ENCODE results near the gene IL36RN. TPM values are rescaled to one million over a fixed set of nuclear protein-coding genes. Genes with fewer than 3 reads are reported as not detected.

The IL36RN gene
- total RNA-seq, 1 donor from 2014 or later: not detected

GRCh38 chr2:113060396-113060795 lies 1.4 kb downstream of the IL36RN start:
- H3K4me3 Mint-ChIP-seq (ENCODE audit: low read depth): no peak overlapping the region
- H3K4me1 Mint-ChIP-seq (ENCODE audit: low read depth): peaks cover 3% of the 10 kb centered on the region
- peaks cover 16% of the 10 kb centered on the region for H3K27me3 Mint-ChIP-seq
- DNase-seq (ENCODE audit: low spot score, unreplicated experiment): no peak
- H3K9me3 Mint-ChIP-seq (ENCODE audit: low read depth): peaks cover 9% of the 10 kb centered on the region
- H3K27ac Mint-ChIP-seq: no peak overlapping the region
- TF ChIP-seq CTCF (IDR thresholded peaks at IDR 0.05; ENCODE audit: unreplicated experiment): no peak
- no peaks in the 10 kb centered on the region for H3K36me3 Mint-ChIP-seq (ENCODE audit: insufficient read depth)

- peaks cover 16% of the 10 kb centered on the region for H3K27me3 Mint-ChIP-seq
These were observed 1.8 kb downstream of the IL36RN start for GRCh38 chr2:113060796-113061195.

GRCh38 chr2:113061241-113061640 lies 2.2 kb downstream of the IL36RN start:
- Mint-ChIP-seq H3K4me3 (ENCODE audit: low read depth) (no peak overlapping the region), H3K9me3 (ENCODE audit: low read depth) (peaks cover 5% of the 10 kb centered on the region), H3K27me3 (peaks cover 15% of the 10 kb centered on the region), H3K4me1 (ENCODE audit: low read depth) (peaks cover 3% of the 10 kb centered on the region), H3K27ac (no peak overlapping the region), H3K36me3 (ENCODE audit: insufficient read depth) (no peaks in the 10 kb centered on the region)
- no peak for TF ChIP-seq CTCF (IDR thresholded peaks at IDR 0.05; ENCODE audit: unreplicated experiment)
- DNase-seq (ENCODE audit: low spot score, unreplicated experiment): no peak

More at GRCh38 chr2:113060796-113061195, 1.8 kb downstream of the IL36RN start:
- peaks cover 3% of the 10 kb centered on the region for H3K4me1 Mint-ChIP-seq (ENCODE audit: low read depth)
- H3K4me3 Mint-ChIP-seq (ENCODE audit: low read depth): no peak overlapping the region
- no peak overlapping the region for H3K27ac Mint-ChIP-seq
- no peak for DNase-seq (ENCODE audit: low spot score, unreplicated experiment)
- H3K9me3 Mint-ChIP-seq (ENCODE audit: low read depth): peaks cover 7% of the 10 kb centered on the region
- no peak for TF ChIP-seq CTCF (IDR thresholded peaks at IDR 0.05; ENCODE audit: unreplicated experiment)
- no peaks in the 10 kb centered on the region for H3K36me3 Mint-ChIP-seq (ENCODE audit: insufficient read depth)

- DNase-seq (ENCODE audit: low spot score, unreplicated experiment): no peak
- TF ChIP-seq CTCF (IDR thresholded peaks at IDR 0.05; ENCODE audit: unreplicated experiment): no peak
- Mint-ChIP-seq H3K27me3 (peaks cover 13% of the 10 kb centered on the region), H3K4me3 (ENCODE audit: low read depth) (no peak overlapping the region), H3K9me3 (ENCODE audit: low read depth) (peaks cover 3% of the 10 kb centered on the region), H3K36me3 (ENCODE audit: insufficient read depth) (no peaks in the 10 kb centered on the region), H3K27ac (no peak overlapping the region), H3K4me1 (ENCODE audit: low read depth) (peaks cover 3% of the 10 kb centered on the region)
These were observed 3.1 kb downstream of the IL36RN start for GRCh38 chr2:113061896-113062770.

GRCh38 chr2:113064281-113064680 lies 5.3 kb downstream of the IL36RN start:
- Mint-ChIP-seq H3K27ac (no peak overlapping the region), H3K4me3 (ENCODE audit: low read depth) (no peak overlapping the region), H3K9me3 (ENCODE audit: low read depth) (peaks cover 3% of the 10 kb centered on the region), H3K27me3 (peaks cover 12% of the 10 kb centered on the region), H3K4me1 (ENCODE audit: low read depth) (no peaks in the 10 kb centered on the region), H3K36me3 (ENCODE audit: insufficient read depth) (no peaks in the 10 kb centered on the region)
- no peak for TF ChIP-seq CTCF (IDR thresholded peaks at IDR 0.05; ENCODE audit: unreplicated experiment)
- DNase-seq (ENCODE audit: low spot score, unreplicated experiment): no peak

Data from progenitor cell of endocrine pancreas (in vitro differentiated cells).